HL-60 (cell line): Measurements from ENCODE around the gene GNB1.

Experiments used
- DNase-seq, 2 experiments: peaks; one replicate each; pipeline ENCODE4 v3.0.0-alpha.2; 2010 to 2020; ENCODE audit warnings: low read depth in 1 of 2, low spot score in 1 of 2
- H3K27ac ChIP-seq: fragments of 250-450 bp; sonication (Bioruptor Pico); replicated peaks from 2 replicates; pipeline ENCODE4 v1.5.1; 2020; ENCODE audit warnings: mild to moderate bottlenecking, moderate library complexity
- H3K27me3 ChIP-seq: fragments of 250-450 bp; sonication (Bioruptor Pico); 2 replicates; pipeline ENCODE4 v1.5.1; 2021; ENCODE audit warnings: mild to moderate bottlenecking, moderate library complexity; ENCODE audit not compliant: insufficient read depth, poor library complexity, severe bottlenecking
- H3K4me3 ChIP-seq: replicated peaks from 2 replicates; pipeline ENCODE4 v1.5.1; 2011; ENCODE audit warnings: mild to moderate bottlenecking, control low read depth, low read length; ENCODE audit not compliant: insufficient read depth
- GABPA ChIP-seq: IDR thresholded peaks from 2 replicates; pipeline ENCODE4 v1.6.1; 2012; ENCODE audit warnings: low read depth
- POLR2AphosphoS5 ChIP-seq: IDR thresholded peaks from 2 replicates; pipeline ENCODE4 v1.6.1; 2012; ENCODE audit warnings: low read depth
- SPI1 ChIP-seq: IDR thresholded peaks from 2 replicates; pipeline ENCODE4 v1.6.1; 2012; ENCODE audit warnings: low read depth, mild to moderate bottlenecking, borderline replicate concordance
- TF ChIP-seq, protein P1 (sequence below): IDR thresholded peaks from one replicate; pipeline ENCODE4 v1.5.1; 2011; ENCODE audit warnings: low read length, control low read depth, inconsistent platforms; ENCODE audit not compliant: insufficient read depth
- TF ChIP-seq, protein P2 (sequence below): IDR thresholded peaks from 2 replicates; pipeline ENCODE4 v1.6.1; 2012; ENCODE audit warnings: low read depth; ENCODE audit not compliant: insufficient replicate concordance

GNB1 gene

DNA sequence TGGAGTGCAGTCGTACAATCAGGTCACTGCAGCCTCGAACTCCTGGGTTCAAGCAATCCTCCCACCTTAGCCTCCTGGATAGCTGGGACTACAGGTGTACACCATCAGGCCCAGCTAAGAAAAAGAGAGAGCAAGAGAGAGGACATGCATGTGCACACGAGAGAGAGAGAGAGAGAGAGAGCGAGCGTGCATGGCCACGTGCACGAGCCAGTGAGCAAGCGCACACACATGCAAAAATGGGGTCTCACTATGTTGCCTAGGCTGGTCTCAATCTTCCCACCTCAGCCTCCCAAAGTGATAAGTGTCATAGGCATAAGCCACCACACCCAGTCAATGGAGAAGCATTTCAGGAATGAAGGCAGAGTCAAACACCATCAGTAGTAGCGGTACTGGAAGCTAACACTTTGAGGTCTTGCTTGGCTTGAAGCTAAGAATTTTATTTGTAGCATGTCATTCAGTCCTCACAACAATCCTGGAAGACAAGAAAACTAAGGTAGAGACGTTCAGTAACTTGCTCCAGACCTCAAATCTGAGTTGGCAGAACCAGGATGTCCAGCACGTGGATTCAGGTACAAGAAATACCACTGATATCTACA is 14.5 kb downstream of the GNB1 start:
- no peaks in the 10 kb centered on the region for H3K27me3 ChIP-seq
- no peak overlapping the region for H3K4me3 ChIP-seq
- DNase-seq = no peak
- TF ChIP-seq SPI1 = no peak
- TF ChIP-seq GABPA = no peak
- TF ChIP-seq, protein P1, sequence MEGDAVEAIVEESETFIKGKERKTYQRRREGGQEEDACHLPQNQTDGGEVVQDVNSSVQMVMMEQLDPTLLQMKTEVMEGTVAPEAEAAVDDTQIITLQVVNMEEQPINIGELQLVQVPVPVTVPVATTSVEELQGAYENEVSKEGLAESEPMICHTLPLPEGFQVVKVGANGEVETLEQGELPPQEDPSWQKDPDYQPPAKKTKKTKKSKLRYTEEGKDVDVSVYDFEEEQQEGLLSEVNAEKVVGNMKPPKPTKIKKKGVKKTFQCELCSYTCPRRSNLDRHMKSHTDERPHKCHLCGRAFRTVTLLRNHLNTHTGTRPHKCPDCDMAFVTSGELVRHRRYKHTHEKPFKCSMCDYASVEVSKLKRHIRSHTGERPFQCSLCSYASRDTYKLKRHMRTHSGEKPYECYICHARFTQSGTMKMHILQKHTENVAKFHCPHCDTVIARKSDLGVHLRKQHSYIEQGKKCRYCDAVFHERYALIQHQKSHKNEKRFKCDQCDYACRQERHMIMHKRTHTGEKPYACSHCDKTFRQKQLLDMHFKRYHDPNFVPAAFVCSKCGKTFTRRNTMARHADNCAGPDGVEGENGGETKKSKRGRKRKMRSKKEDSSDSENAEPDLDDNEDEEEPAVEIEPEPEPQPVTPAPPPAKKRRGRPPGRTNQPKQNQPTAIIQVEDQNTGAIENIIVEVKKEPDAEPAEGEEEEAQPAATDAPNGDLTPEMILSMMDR = no peak
- TF ChIP-seq, protein P2, sequence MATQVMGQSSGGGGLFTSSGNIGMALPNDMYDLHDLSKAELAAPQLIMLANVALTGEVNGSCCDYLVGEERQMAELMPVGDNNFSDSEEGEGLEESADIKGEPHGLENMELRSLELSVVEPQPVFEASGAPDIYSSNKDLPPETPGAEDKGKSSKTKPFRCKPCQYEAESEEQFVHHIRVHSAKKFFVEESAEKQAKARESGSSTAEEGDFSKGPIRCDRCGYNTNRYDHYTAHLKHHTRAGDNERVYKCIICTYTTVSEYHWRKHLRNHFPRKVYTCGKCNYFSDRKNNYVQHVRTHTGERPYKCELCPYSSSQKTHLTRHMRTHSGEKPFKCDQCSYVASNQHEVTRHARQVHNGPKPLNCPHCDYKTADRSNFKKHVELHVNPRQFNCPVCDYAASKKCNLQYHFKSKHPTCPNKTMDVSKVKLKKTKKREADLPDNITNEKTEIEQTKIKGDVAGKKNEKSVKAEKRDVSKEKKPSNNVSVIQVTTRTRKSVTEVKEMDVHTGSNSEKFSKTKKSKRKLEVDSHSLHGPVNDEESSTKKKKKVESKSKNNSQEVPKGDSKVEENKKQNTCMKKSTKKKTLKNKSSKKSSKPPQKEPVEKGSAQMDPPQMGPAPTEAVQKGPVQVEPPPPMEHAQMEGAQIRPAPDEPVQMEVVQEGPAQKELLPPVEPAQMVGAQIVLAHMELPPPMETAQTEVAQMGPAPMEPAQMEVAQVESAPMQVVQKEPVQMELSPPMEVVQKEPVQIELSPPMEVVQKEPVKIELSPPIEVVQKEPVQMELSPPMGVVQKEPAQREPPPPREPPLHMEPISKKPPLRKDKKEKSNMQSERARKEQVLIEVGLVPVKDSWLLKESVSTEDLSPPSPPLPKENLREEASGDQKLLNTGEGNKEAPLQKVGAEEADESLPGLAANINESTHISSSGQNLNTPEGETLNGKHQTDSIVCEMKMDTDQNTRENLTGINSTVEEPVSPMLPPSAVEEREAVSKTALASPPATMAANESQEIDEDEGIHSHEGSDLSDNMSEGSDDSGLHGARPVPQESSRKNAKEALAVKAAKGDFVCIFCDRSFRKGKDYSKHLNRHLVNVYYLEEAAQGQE = no peak
- TF ChIP-seq POLR2AphosphoS5 = no peak
- H3K27ac ChIP-seq = no peak overlapping the region

DNA sequence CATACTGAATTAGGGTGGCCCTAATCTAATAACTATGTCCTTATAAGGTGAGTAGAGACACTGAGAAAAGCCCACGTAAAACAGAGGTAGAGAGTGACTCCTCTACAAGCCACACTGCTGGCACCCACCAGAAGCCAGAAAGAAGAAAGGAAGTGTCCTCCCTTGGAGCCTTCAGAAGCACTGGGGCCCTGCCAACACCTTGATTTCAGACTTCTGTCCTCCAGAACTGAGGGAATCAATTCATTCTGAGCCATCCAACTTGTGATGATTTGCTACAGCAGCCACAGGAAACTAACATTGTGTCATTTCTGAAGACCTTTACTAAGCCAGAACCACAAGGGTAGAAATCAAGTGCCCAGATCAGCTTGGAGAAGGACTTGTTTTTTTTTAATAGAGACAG is 15.0 kb downstream of the GNB1 start:
- no peak overlapping the region for H3K4me3 ChIP-seq
- DNase-seq = no peak
- no peak for TF ChIP-seq GABPA
- no peak for TF ChIP-seq SPI1
- TF ChIP-seq POLR2AphosphoS5 = no peak
- TF ChIP-seq, protein P1 = no peak
- TF ChIP-seq, protein P2 = no peak
- H3K27me3 ChIP-seq = no peaks in the 10 kb centered on the region
- no peak overlapping the region for H3K27ac ChIP-seq

DNA sequence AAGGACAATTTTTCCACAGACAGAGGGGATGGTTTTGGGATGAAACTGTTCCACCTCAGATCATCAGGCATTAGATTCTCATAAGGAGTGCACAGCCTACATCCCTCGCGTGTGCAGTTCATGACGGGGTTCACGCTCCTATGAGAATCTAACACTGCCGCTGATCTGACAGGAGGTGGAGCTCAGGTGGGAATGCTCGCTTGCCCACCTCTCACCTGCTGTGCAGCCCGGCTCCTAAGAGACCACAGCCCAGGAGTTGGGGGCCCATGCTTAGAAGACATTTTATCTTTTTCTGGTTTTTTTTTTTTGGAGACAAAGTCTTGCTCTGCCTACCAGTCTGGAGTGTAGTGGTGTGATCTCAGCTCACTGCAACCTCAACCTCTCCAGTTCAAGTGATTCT is 16.0 kb downstream of the GNB1 start:
- no peak overlapping the region for H3K4me3 ChIP-seq
- TF ChIP-seq, protein P2 = no peak
- no peak for TF ChIP-seq GABPA
- TF ChIP-seq SPI1 = no peak
- no peak for DNase-seq
- no peak overlapping the region for H3K27ac ChIP-seq
- no peaks in the 10 kb centered on the region for H3K27me3 ChIP-seq
